Measurements from ENCODE around the gene NIPA2. TPM values are rescaled to one million over a fixed set of nuclear protein-coding genes. Genes with fewer than 3 reads are reported as not detected.

Gene NIPA2
- total RNA-seq, 3 donors from 2014 or later (not counting 1 experiment from before 2014, with no cell fraction given) = 37.3 to 41.3 (median 40.9) TPM

DNA sequence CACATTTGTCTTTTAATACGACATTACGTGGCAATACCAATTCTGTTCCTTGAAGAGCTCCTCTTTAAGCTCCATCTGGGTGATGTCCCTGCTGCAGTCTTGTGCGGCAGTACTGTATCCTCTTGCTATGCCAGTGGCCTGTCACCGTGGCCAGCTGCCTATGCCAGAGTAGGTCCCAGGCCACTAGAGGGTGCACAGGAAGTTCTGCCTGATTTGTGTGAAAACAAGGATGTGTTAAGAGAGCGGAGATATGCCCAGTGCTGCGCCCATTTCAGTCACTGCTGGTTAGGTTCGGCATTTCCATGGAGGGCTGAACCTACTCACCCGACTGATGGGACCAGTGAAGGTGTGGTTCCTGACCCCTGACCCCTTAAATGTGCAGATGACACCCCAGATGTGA is 26.8 kb upstream of the NIPA2 start:
- no peaks in the 10 kb centered on the region for H3K27me3 Mint-ChIP-seq (ENCODE audit: low read depth in 2 of 2)
- no peak overlapping the region for H3K4me3 ChIP-seq (ENCODE audit: low read length)
- TF ChIP-seq CTCF (IDR thresholded peaks at IDR 0.05) = no peak
- no peaks in the 10 kb centered on the region for H3K27me3 ChIP-seq (ENCODE audit: control insufficient read depth, insufficient read depth, low read length)
- no peaks in the 10 kb centered on the region for H3K9me3 Mint-ChIP-seq
- H3K36me3 ChIP-seq (ENCODE audit: control insufficient read depth, insufficient read depth, low read length) = peaks cover 5% of the 10 kb centered on the region
- 92% methylated on average over 8 of the region's 8 CpGs for WGBS (ENCODE audit: insufficient coverage)
- no peaks in the 10 kb centered on the region for H3K4me1 ChIP-seq (ENCODE audit: control insufficient read depth, insufficient read depth, low read length)
- no peak for DNase-seq
- peak overlapping the region in 1 of 2 donors; percentile 13 for H3K27ac Mint-ChIP-seq
- no peaks in the 10 kb centered on the region for H3K36me3 Mint-ChIP-seq
- no peaks in the 10 kb centered on the region for H3K9me3 ChIP-seq (ENCODE audit: control insufficient read depth, insufficient read depth, low read length)
- peaks cover 8 to 11% of the 10 kb centered on the region in 2 donors for H3K4me1 Mint-ChIP-seq
- no peak for ATAC-seq
- intact Hi-C loops (cut with micrococcal nuclease) = no loop called here
- H3K4me3 Mint-ChIP-seq = no peak overlapping the region
- no peak overlapping the region for H3K27ac ChIP-seq (ENCODE audit: low read length)

DNA sequence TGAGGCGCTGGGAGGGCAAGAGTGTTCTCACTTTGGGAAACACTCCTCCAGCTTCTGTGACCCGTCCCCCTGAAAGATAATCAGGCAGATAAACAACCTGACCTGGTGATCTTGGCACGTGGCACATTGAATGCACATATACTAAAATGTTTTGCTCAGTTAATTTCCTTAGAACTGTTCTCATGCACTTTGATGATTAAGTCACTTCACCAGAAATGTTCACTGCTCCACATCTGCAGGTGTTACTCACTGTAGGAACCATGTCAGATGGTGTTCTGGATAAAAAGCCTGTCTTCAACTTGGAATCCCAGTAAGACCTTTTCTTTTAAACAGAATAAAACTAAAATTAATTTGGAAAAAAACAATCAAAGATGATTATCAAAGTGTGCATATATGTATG is 24.6 kb upstream of the NIPA2 start:
- TF ChIP-seq CTCF (IDR thresholded peaks at IDR 0.05) = no peak
- no peaks in the 10 kb centered on the region for H3K27me3 Mint-ChIP-seq (ENCODE audit: low read depth in 2 of 2)
- Histone ChIP-seq H3K27ac (ENCODE audit: low read length) (no peak overlapping the region), H3K9me3 (ENCODE audit: control insufficient read depth, insufficient read depth, low read length) (no peaks in the 10 kb centered on the region), H3K4me1 (ENCODE audit: control insufficient read depth, insufficient read depth, low read length) (no peaks in the 10 kb centered on the region), H3K27me3 (ENCODE audit: control insufficient read depth, insufficient read depth, low read length) (no peaks in the 10 kb centered on the region), H3K36me3 (ENCODE audit: control insufficient read depth, insufficient read depth, low read length) (peaks cover 5% of the 10 kb centered on the region), H3K4me3 (ENCODE audit: low read length) (no peak overlapping the region)
- no peak for DNase-seq
- intact Hi-C loops (cut with micrococcal nuclease) = no loop called here
- H3K4me3 Mint-ChIP-seq = no peak overlapping the region
- H3K36me3 Mint-ChIP-seq = no peaks in the 10 kb centered on the region
- no peaks in the 10 kb centered on the region for H3K9me3 Mint-ChIP-seq
- H3K4me1 Mint-ChIP-seq = peaks cover 5 to 11% of the 10 kb centered on the region in 2 donors
- 100% methylated on average over 3 of the region's 3 CpGs for WGBS (ENCODE audit: insufficient coverage)
- H3K27ac Mint-ChIP-seq = no peak overlapping the region
- ATAC-seq = no peak

DNA sequence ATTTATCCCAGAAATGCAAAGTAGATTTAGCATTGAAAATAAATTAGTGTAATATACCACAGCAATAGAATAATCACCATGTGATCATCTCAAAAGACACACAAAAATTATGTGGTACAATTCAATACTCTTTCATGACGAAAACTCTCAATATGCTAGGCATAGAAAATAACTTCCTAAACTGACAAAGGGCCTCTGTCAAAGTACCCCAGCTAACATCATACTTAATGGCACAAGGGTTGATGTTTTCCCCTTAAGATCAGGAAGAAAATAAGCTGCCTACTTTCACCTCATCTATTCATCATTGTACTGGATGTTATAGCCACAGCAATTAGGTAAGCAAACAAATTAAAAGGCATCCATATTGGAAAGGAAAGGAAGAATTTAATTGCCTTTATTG is 22.7 kb upstream of the NIPA2 start:
- peak overlapping the region in 1 of 2 donors; percentile 35 for H3K27ac Mint-ChIP-seq
- Histone ChIP-seq H3K36me3 (ENCODE audit: control insufficient read depth, insufficient read depth, low read length) (peaks cover 10% of the 10 kb centered on the region), H3K27ac (ENCODE audit: low read length) (no peak overlapping the region), H3K9me3 (ENCODE audit: control insufficient read depth, insufficient read depth, low read length) (no peaks in the 10 kb centered on the region), H3K4me1 (ENCODE audit: control insufficient read depth, insufficient read depth, low read length) (no peaks in the 10 kb centered on the region), H3K27me3 (ENCODE audit: control insufficient read depth, insufficient read depth, low read length) (no peaks in the 10 kb centered on the region), H3K4me3 (ENCODE audit: low read length) (no peak overlapping the region)
- no peak overlapping the region for H3K4me3 Mint-ChIP-seq
- ATAC-seq = no peak
- H3K36me3 Mint-ChIP-seq = no peaks in the 10 kb centered on the region
- DNase-seq = no peak
- no peak for TF ChIP-seq CTCF (IDR thresholded peaks at IDR 0.05)
- H3K27me3 Mint-ChIP-seq (ENCODE audit: low read depth in 2 of 2) = no peaks in the 10 kb centered on the region
- no peaks in the 10 kb centered on the region for H3K9me3 Mint-ChIP-seq
- H3K4me1 Mint-ChIP-seq = peaks cover 0 to under 1% of the 10 kb centered on the region in 2 donors
- 86% methylated on average over 1 of the region's 1 CpG for WGBS (ENCODE audit: insufficient coverage)
- intact Hi-C loops (cut with micrococcal nuclease) = no loop called here

GRCh38 chr15:22819651-22820050 is 18.8 kb upstream of the NIPA2 start:
- H3K4me1 ChIP-seq (ENCODE audit: control insufficient read depth, insufficient read depth, low read length) = no peaks in the 10 kb centered on the region
- H3K4me1 Mint-ChIP-seq = no peaks in the 10 kb centered on the region
- no peak for TF ChIP-seq CTCF (IDR thresholded peaks at IDR 0.05)
- 77% methylated on average over 2 of the region's 2 CpGs for WGBS (ENCODE audit: insufficient coverage)
- no peak overlapping the region for H3K4me3 ChIP-seq (ENCODE audit: low read length)
- no peaks in the 10 kb centered on the region for H3K27me3 ChIP-seq (ENCODE audit: control insufficient read depth, insufficient read depth, low read length)
- H3K9me3 ChIP-seq (ENCODE audit: control insufficient read depth, insufficient read depth, low read length) = no peaks in the 10 kb centered on the region
- no peak for DNase-seq
- intact Hi-C loops (cut with micrococcal nuclease) = no loop called here
- H3K36me3 ChIP-seq (ENCODE audit: control insufficient read depth, insufficient read depth, low read length) = peaks cover 15% of the 10 kb centered on the region
- peaks cover 16% of the 10 kb centered on the region for H3K36me3 Mint-ChIP-seq
- no peak for ATAC-seq
- H3K27ac ChIP-seq (ENCODE audit: low read length) = no peak overlapping the region
- no peaks in the 10 kb centered on the region for H3K27me3 Mint-ChIP-seq (ENCODE audit: low read depth in 2 of 2)
- no peaks in the 10 kb centered on the region for H3K9me3 Mint-ChIP-seq
- H3K27ac Mint-ChIP-seq = no peak overlapping the region
- H3K4me3 Mint-ChIP-seq = no peak overlapping the region
